ENCODE results near the gene CYBC1.

The CYBC1 gene

DNA sequence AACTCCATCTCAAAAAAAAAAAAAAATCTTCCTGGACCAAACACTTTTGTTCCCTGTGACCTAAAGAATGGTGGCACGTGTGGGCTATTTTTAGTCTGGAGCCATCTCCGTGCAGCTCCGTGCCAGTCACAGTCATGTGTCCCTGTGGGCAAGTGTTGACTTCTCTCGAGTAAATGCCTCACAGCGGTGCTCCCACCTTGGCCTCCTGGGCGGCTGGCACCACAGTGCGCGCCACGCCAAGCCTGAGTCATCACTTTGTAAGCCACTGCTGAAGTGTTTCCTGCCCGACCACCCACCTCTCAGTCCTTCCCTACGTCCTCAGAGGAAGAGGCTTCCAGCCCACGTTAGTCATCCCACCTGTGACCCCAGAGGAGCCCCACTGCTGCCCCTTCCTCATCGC, 43.3 kb downstream of the CYBC1 start:
- Histone ChIP-seq H3F3A (ENCODE audit: insufficient read depth, low read length) (no peaks in the 10 kb centered on the region), H4K20me1 (ENCODE audit: insufficient read depth, low read length) (no peaks in the 10 kb centered on the region), H3K27me3 (ENCODE audit: insufficient read depth, low read length) (no peaks in the 10 kb centered on the region), H3K27ac (ENCODE audit: low read depth, low read length, poor library complexity, severe bottlenecking) (no peak overlapping the region), H3K4me2 (ENCODE audit: low read length) (no peak overlapping the region), H3K9me3 (ENCODE audit: low read length) (no peaks in the 10 kb centered on the region), H3K9me2 (ENCODE audit: low read depth, low read length) (no peaks in the 10 kb centered on the region), H3K4me3 (ENCODE audit: low read depth, low read length, poor library complexity, severe bottlenecking) (no peak overlapping the region), H3K36me3 (ENCODE audit: insufficient read depth, low read length) (peaks cover 14% of the 10 kb centered on the region), H2AFZ (ENCODE audit: low read length) (no peak overlapping the region), H3K9ac (ENCODE audit: low read length) (no peak overlapping the region), H3K79me2 (ENCODE audit: insufficient read depth, low read length) (no peaks in the 10 kb centered on the region), H3K4me1 (ENCODE audit: insufficient read depth, low read length, severe bottlenecking) (no peaks in the 10 kb centered on the region)
- TF ChIP-seq, protein P1, sequence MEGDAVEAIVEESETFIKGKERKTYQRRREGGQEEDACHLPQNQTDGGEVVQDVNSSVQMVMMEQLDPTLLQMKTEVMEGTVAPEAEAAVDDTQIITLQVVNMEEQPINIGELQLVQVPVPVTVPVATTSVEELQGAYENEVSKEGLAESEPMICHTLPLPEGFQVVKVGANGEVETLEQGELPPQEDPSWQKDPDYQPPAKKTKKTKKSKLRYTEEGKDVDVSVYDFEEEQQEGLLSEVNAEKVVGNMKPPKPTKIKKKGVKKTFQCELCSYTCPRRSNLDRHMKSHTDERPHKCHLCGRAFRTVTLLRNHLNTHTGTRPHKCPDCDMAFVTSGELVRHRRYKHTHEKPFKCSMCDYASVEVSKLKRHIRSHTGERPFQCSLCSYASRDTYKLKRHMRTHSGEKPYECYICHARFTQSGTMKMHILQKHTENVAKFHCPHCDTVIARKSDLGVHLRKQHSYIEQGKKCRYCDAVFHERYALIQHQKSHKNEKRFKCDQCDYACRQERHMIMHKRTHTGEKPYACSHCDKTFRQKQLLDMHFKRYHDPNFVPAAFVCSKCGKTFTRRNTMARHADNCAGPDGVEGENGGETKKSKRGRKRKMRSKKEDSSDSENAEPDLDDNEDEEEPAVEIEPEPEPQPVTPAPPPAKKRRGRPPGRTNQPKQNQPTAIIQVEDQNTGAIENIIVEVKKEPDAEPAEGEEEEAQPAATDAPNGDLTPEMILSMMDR (IDR thresholded peaks at IDR 0.05; ENCODE audit: low read length) = no peak
- no peak for TF ChIP-seq EZH2 (IDR thresholded peaks at IDR 0.05; ENCODE audit: borderline replicate concordance, low read length)

DNA sequence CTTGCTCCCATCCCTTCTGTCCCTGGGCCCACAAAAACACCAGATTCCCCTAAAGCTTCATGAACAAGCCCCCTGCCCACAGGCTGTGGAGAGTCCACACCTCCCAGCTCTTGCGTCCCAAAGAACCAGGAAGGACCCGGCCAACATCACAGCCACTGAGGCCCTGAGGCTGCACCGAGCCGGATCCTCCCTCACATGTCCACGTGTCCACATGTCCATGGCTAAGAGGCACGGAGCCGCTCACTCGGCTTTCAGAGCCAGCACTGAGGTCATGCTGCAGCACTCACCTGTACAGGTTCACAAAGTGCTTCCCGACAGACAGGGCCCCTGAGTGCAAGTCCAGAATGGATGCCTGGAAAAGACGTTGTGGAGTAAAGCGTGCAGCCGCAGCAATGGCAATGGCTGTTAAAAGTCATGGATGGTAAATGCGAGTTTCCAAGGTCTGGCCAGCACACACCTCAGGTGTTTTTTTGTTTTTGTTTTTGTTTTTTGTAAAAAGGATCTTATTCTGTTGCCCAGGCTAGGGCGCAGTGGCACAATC, 44.4 kb downstream of the CYBC1 start:
- Histone ChIP-seq H3K36me3 (ENCODE audit: insufficient read depth, low read length) (peaks cover 17% of the 10 kb centered on the region), H2AFZ (ENCODE audit: low read length) (no peak overlapping the region), H3K4me3 (ENCODE audit: low read depth, low read length, poor library complexity, severe bottlenecking) (no peak overlapping the region), H3K9me3 (ENCODE audit: low read length) (no peaks in the 10 kb centered on the region), H3K4me1 (ENCODE audit: insufficient read depth, low read length, severe bottlenecking) (peaks cover under 1% of the 10 kb centered on the region), H3K4me2 (ENCODE audit: low read length) (no peak overlapping the region), H3K27ac (ENCODE audit: low read depth, low read length, poor library complexity, severe bottlenecking) (no peak overlapping the region), H3K9me2 (ENCODE audit: low read depth, low read length) (no peaks in the 10 kb centered on the region), H4K20me1 (ENCODE audit: insufficient read depth, low read length) (no peaks in the 10 kb centered on the region), H3K79me2 (ENCODE audit: insufficient read depth, low read length) (no peaks in the 10 kb centered on the region), H3K27me3 (ENCODE audit: insufficient read depth, low read length) (no peaks in the 10 kb centered on the region), H3F3A (ENCODE audit: insufficient read depth, low read length) (no peaks in the 10 kb centered on the region), H3K9ac (ENCODE audit: low read length) (no peak overlapping the region)
- TF ChIP-seq, protein P1 (IDR thresholded peaks at IDR 0.05; ENCODE audit: low read length) = no peak
- TF ChIP-seq EZH2 (IDR thresholded peaks at IDR 0.05; ENCODE audit: borderline replicate concordance, low read length) = no peak

DNA sequence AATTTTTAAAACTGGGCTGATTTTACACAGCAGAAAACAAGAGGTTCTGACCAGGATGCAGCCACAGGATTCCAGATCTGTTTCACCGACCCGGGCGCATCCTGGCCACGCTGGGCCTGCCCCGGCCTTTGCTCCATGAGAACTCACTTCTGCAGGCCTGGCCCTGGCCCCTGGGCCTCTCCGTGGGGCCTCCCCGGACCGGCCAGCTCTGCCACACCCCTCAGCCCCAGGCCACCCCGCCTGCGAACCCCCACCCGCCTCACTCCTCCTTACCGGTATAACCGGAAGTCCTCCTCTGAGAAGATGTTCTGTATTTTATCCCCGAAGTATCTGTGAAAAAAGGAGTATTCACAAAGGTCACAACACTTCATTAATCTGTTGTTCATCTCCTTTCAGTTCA, 45.5 kb downstream of the CYBC1 start:
- Histone ChIP-seq H3K4me1 (ENCODE audit: insufficient read depth, low read length, severe bottlenecking) (peaks cover 9% of the 10 kb centered on the region), H3K36me3 (ENCODE audit: insufficient read depth, low read length) (peaks cover 17% of the 10 kb centered on the region), H3F3A (ENCODE audit: insufficient read depth, low read length) (no peaks in the 10 kb centered on the region), H3K27me3 (ENCODE audit: insufficient read depth, low read length) (no peaks in the 10 kb centered on the region), H4K20me1 (ENCODE audit: insufficient read depth, low read length) (no peaks in the 10 kb centered on the region), H3K79me2 (ENCODE audit: insufficient read depth, low read length) (no peaks in the 10 kb centered on the region), H2AFZ (ENCODE audit: low read length) (no peak overlapping the region), H3K4me3 (ENCODE audit: low read depth, low read length, poor library complexity, severe bottlenecking) (no peak overlapping the region), H3K27ac (ENCODE audit: low read depth, low read length, poor library complexity, severe bottlenecking) (no peak overlapping the region), H3K9ac (ENCODE audit: low read length) (no peak overlapping the region), H3K4me2 (ENCODE audit: low read length) (no peak overlapping the region), H3K9me2 (ENCODE audit: low read depth, low read length) (no peaks in the 10 kb centered on the region), H3K9me3 (ENCODE audit: low read length) (no peaks in the 10 kb centered on the region)
- no peak for TF ChIP-seq EZH2 (IDR thresholded peaks at IDR 0.05; ENCODE audit: borderline replicate concordance, low read length)
- TF ChIP-seq, protein P1 (IDR thresholded peaks at IDR 0.05; ENCODE audit: low read length) = no peak

All from OCI-LY1 (cell line).